K562 (cell line): ENCODE results near the gene TFRC. TPM values are rescaled to one million over a fixed set of nuclear protein-coding genes. Genes with fewer than 3 reads are reported as not detected.

Source experiments
- BCOR ChIP-seq: fragments of 450-650 bp; IDR thresholded peaks from 2 replicates; pipeline ENCODE4 v1.6.1; 2016
- BHLHE40 ChIP-seq: IDR thresholded peaks from 2 replicates; pipeline ENCODE4 v1.6.1; 2011; ENCODE audit warnings: low read length, improper control_type of control experiment
- CBX5 ChIP-seq: IDR thresholded peaks from 2 replicates; pipeline ENCODE4 v1.6.1; 2014; ENCODE audit warnings: low read depth, borderline replicate concordance
- CCNT2 ChIP-seq: IDR thresholded peaks from 2 replicates; pipeline ENCODE4 v1.6.1; 2011; ENCODE audit warnings: borderline replicate concordance, low read depth, mild to moderate bottlenecking, moderate library complexity, mixed read lengths, low read length; ENCODE audit not compliant: insufficient read length; ENCODE audit errors: extremely low read depth
- CXXC5 ChIP-seq: fragments of 250-450 bp; sonication (Bioruptor Pico); IDR thresholded peaks from 2 replicates; pipeline ENCODE4 v1.8.0; 2022; ENCODE audit warnings: inconsistent platforms, mild to moderate bottlenecking, moderate library complexity
- EP300 ChIP-seq: IDR thresholded peaks from 2 replicates; pipeline ENCODE4 v1.6.1; 2012; ENCODE audit warnings: low read length, improper control_type of control experiment
- EP400 ChIP-seq: fragments of 450-650 bp; IDR thresholded peaks from 2 replicates; pipeline ENCODE4 v1.6.1; 2017; ENCODE audit warnings: antibody characterized with exemption, mild to moderate bottlenecking, moderate library complexity
- ESRRA ChIP-seq: fragments of 450-650 bp; IDR thresholded peaks from 2 replicates; pipeline ENCODE4 v1.6.1; 2014; ENCODE audit warnings: low read depth, mild to moderate bottlenecking, moderate library complexity, borderline replicate concordance
- ETV5 ChIP-seq: sonication (generic); formaldehyde crosslinking; IDR thresholded peaks from 2 replicates; pipeline ENCODE4 v1.4.0; 2020; ENCODE audit warnings: low read depth, mild to moderate bottlenecking, missing genetic modification reagents
- FOXA3 ChIP-seq, 2 experiments: fragments of 450-650 bp in 1 of 2; sonication (generic) in 1 of 2; formaldehyde crosslinking; IDR thresholded peaks in 1 of 2; conservative IDR thresholded peaks in 1 of 2; 2 replicates each; pipeline versions ENCODE4 v1.4.0 to v1.8.0; 2020 to 2022; ENCODE audit warnings: mild to moderate bottlenecking in 2 of 2, missing genetic modification reagents in 1 of 2
- GABPB1 ChIP-seq: sonication (generic); formaldehyde crosslinking; IDR thresholded peaks from 2 replicates; pipeline ENCODE4 v1.8.0; 2022; ENCODE audit warnings: mild to moderate bottlenecking, missing genetic modification reagents
- HDAC1 ChIP-seq, 2 experiments: fragments of 450-650 bp; IDR thresholded peaks; 2 replicates each; pipeline ENCODE4 v1.6.1; 2016 to 2017; ENCODE audit warnings: inconsistent platforms in 1 of 2, mild to moderate bottlenecking in 1 of 2, moderate library complexity in 1 of 2
- KLF16 ChIP-seq: IDR thresholded peaks from 2 replicates; pipeline ENCODE4 v1.6.1; 2016; ENCODE audit warnings: antibody characterized with exemption
- NCOR1 ChIP-seq: fragments of 450-650 bp; IDR thresholded peaks from 2 replicates; pipeline ENCODE4 v1.6.1; 2016; ENCODE audit warnings: mild to moderate bottlenecking, moderate library complexity
- NELFE ChIP-seq: IDR thresholded peaks from 2 replicates; pipeline ENCODE4 v1.6.1; 2011; ENCODE audit warnings: mild to moderate bottlenecking; ENCODE audit not compliant: insufficient read depth, insufficient read length
- SMAD1 ChIP-seq: fragments of 150-350 bp; IDR thresholded peaks from 2 replicates; pipeline ENCODE4 v1.6.1; 2014; ENCODE audit warnings: low read length, low read depth; ENCODE audit not compliant: partially characterized antibody
- SUPT5H ChIP-seq: fragments of 450-650 bp; IDR thresholded peaks from 2 replicates; pipeline ENCODE4 v1.6.1; 2016
- TARDBP ChIP-seq: fragments of 450-650 bp; IDR thresholded peaks from 2 replicates; pipeline ENCODE4 v1.6.1; 2016
- WHSC1 ChIP-seq: IDR thresholded peaks from one replicate; pipeline ENCODE4 v1.6.1; 2012; ENCODE audit warnings: low read length, control low read depth, inconsistent platforms
- ZBED1 ChIP-seq: IDR thresholded peaks from 2 replicates; pipeline ENCODE4 v1.6.1; 2014
- ZFX ChIP-seq: sonication (generic); formaldehyde crosslinking; IDR thresholded peaks from 2 replicates; pipeline ENCODE4 v1.8.0; 2022; ENCODE audit warnings: mild to moderate bottlenecking, missing genetic modification reagents, moderate library complexity
- ZNF175 ChIP-seq: fragments of 200-800 bp; sonication (Bioruptor generic); IDR thresholded peaks from 2 replicates; pipeline ENCODE4 v1.6.1; 2016; ENCODE audit warnings: low read depth, mild to moderate bottlenecking, missing genetic modification characterization, missing compliant biosample characterization
- ZNF232 ChIP-seq: sonication (generic); formaldehyde crosslinking; IDR thresholded peaks from 2 replicates; pipeline ENCODE4 v1.8.0; 2022; ENCODE audit warnings: mild to moderate bottlenecking, missing genetic modification reagents
- polyA plus RNA-seq, 8 experiments: library from polyadenylated mRNA; depleted of rRNA in 4 of 8; stranded (reverse) in 5 of 8; unstranded in 3 of 8; fragments of >200 nt; fragmentation: Nextera tagmentation in 2 of 8; fragmentation: Illumina TruSeq in 1 of 8; extraction: Ambion mirVana in 2 of 8; extraction: Trizol in 1 of 8; gene quantifications; 2 replicates each; pipeline versions ENCODE4 v1.2.1 to v1.2.3, GENCODE V29; 2011 to 2014; ENCODE audit warnings: inconsistent platforms in 1 of 8, missing spikeins in 1 of 8
- total RNA-seq, 7 experiments: library from RNA; depleted of rRNA in 6 of 7; stranded (reverse); fragments of >200 nt in 6 of 7; fragmentation: Illumina TruSeq in 2 of 7; extraction: Trizol in 2 of 7; gene quantifications; 2 replicates each; pipeline versions ENCODE4 v1.2.1 to v1.2.3, GENCODE V29; 2011 to 2021; ENCODE audit warnings: low replicate concordance in 1 of 7
- TF ChIP-seq, protein P1 (sequence below), 2 experiments: fragments of 200-800 bp in 1 of 2; sonication (Bioruptor generic) in 1 of 2; sonication (generic) in 1 of 2; formaldehyde crosslinking in 1 of 2; IDR thresholded peaks in 1 of 2; conservative IDR thresholded peaks in 1 of 2; 2 replicates each; pipeline versions ENCODE4 v1.5.0 to v1.6.1; 2016 to 2020; ENCODE audit warnings: missing compliant biosample characterization in 1 of 2, missing genetic modification characterization in 1 of 2, missing genetic modification reagents in 1 of 2
- TF ChIP-seq, protein P2 (sequence below): fragments of 450-650 bp; IDR thresholded peaks from 2 replicates; pipeline ENCODE4 v1.6.1; 2016; ENCODE audit warnings: low read depth, mild to moderate bottlenecking, moderate library complexity
- TF ChIP-seq, protein P3 (sequence below): sonication (generic); formaldehyde crosslinking; IDR thresholded peaks from 2 replicates; pipeline ENCODE4 v1.8.1; 2023; ENCODE audit warnings: mild to moderate bottlenecking, missing genetic modification reagents

TFRC gene
- total and polyA plus RNA-seq, 9 of the 15 experiments (the other 6 are each of a cell fraction or from before 2014, with no cell fraction given): 149 to 679 (median 332) TPM

DNA sequence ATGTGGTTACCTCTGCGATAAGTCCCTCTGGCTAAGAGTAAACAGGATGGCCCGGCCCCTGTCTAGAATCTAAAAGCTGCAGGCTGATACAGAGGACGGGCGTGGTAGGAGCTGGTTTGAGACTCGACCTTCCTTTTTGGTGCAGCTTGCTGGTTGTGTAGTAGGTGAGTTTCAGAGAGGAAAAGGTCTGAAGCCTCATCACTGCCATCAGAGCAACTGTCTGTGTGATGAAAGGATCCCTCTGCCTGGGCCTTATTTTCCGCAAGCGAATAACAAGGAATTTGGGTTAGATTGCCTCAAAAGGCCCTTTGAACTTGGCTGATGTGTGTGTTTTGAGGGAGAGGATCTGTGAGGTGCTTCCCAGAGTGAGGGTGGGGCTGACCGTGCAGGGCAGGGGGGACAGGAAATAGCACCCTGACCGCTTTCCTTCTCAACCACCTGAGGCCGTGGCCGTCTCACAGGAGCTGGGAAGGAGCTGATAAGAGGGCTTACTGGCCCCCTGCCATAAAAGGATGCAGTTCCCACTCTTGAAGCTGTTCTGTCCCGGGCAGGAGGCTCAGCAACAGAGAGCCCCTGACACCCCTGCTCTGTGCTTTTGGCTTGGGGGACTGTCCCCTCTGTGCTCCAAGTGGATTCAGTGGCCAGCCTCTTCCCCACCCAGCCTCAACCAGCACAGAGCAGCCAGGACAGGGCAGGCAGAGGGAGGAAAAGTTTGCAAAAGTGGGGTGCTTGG lies 45.6 kb upstream of the TFRC start (continued):
- TF ChIP-seq, protein P1, sequence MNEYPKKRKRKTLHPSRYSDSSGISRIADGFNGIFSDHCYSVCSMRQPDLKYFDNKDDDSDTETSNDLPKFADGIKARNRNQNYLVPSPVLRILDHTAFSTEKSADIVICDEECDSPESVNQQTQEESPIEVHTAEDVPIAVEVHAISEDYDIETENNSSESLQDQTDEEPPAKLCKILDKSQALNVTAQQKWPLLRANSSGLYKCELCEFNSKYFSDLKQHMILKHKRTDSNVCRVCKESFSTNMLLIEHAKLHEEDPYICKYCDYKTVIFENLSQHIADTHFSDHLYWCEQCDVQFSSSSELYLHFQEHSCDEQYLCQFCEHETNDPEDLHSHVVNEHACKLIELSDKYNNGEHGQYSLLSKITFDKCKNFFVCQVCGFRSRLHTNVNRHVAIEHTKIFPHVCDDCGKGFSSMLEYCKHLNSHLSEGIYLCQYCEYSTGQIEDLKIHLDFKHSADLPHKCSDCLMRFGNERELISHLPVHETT (CRISPR knock-in tag; conservative IDR thresholded peaks at IDR 0.05 in 1 of 2, IDR thresholded peaks at IDR 0.05 in 1 of 2): 0 out of 4 replicates have a peak, but pooled peaks of 1 of the 2 experiments have one; percentile 21
- TF ChIP-seq, protein P2, sequence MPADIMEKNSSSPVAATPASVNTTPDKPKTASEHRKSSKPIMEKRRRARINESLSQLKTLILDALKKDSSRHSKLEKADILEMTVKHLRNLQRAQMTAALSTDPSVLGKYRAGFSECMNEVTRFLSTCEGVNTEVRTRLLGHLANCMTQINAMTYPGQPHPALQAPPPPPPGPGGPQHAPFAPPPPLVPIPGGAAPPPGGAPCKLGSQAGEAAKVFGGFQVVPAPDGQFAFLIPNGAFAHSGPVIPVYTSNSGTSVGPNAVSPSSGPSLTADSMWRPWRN: peak; percentile 59
- TF ChIP-seq EP400 (peak; percentile 54), BHLHE40 (peak; percentile 65), ZNF175 (CRISPR knock-in tag) (peak; percentile 82), ESRRA (peak; percentile 45; the same call in 1 of the 2 replicates), EP300 (peak; percentile 89), KLF16 (peak; percentile 65), GABPB1 (CRISPR knock-in tag) (peak; percentile 53), ZBED1 (no peak), NCOR1 (peak; percentile 78), WHSC1 (no peak), ETV5 (peak; percentile 95), FOXA3 (CRISPR knock-in tag; conservative IDR thresholded peaks at IDR 0.05 in 1 of 2, IDR thresholded peaks at IDR 0.05 in 1 of 2) (peak; percentile 85 to 90; a peak in 3 of 4 replicates), SMAD1 (peak; percentile 81), CCNT2 (peak; percentile 70), SUPT5H (peak; percentile 45; the same call in 1 of the 2 replicates), HDAC1 (IDR thresholded peaks at IDR 0.05) (peak in 1 of 2 experiments; percentile 73; a peak in 2 of 4 replicates), ZNF232 (no peak), NELFE (no peak), CBX5 (0 out of 2 replicates have a peak, but pooled peaks have one; percentile 15), TARDBP (0 out of 2 replicates have a peak, but pooled peaks have one; percentile 23), BCOR (peak; percentile 61; the same call in 1 of the 2 replicates), ZFX (CRISPR knock-in tag) (peak; percentile 66; the same call in 1 of the 2 replicates), CXXC5 (CRISPR knock-in tag) (peak; percentile 87)
- TF ChIP-seq, protein P3, sequence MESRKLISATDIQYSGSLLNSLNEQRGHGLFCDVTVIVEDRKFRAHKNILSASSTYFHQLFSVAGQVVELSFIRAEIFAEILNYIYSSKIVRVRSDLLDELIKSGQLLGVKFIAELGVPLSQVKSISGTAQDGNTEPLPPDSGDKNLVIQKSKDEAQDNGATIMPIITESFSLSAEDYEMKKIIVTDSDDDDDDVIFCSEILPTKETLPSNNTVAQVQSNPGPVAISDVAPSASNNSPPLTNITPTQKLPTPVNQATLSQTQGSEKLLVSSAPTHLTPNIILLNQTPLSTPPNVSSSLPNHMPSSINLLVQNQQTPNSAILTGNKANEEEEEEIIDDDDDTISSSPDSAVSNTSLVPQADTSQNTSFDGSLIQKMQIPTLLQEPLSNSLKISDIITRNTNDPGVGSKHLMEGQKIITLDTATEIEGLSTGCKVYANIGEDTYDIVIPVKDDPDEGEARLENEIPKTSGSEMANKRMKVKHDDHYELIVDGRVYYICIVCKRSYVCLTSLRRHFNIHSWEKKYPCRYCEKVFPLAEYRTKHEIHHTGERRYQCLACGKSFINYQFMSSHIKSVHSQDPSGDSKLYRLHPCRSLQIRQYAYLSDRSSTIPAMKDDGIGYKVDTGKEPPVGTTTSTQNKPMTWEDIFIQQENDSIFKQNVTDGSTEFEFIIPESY (CRISPR knock-in tag): peak; percentile 47; the same call in 1 of the 2 replicates
